NCI-H446 (cell line): ENCODE results near the gene RAMP3.
"Not testable (repeated sequence)": the region's sequence is repeated elsewhere in the genome, so short reads cannot be mapped to it uniquely, and the experiment has no call there.

Experiments used
- DNase-seq, 2 experiments: peaks; one replicate each; lab custom pipeline; 2025; lab: John Stamatoyannopoulos, UW

The RAMP3 gene

GRCh38 chr7:45157653-45158401, at the start of gene RAMP3:
TSS of gene RAMP3 (plus strand) at chr7:45157791. CDS start at chr7:45157829, 38 bp downstream.
- no peak for DNase-seq

GRCh38 chr7:45108863-45109262, 48.7 kb upstream of the RAMP3 start:
- DNase-seq: no peak

- peak; percentile 90 to 95 for DNase-seq
Measured at GRCh38 chr7:45111298-45112223, 46.0 kb upstream of the RAMP3 start, which contains the start of gene TBRG4. TSS of gene TBRG4 (minus strand) at chr7:45111697. CDS start at chr7:45109237, 2,460 bp downstream.

GRCh38 chr7:45112648-45113047, 44.9 kb upstream of the RAMP3 start:
- DNase-seq: no peak

- DNase-seq: not testable (repeated sequence)
Measured at GRCh38 chr7:45114257-45114656, 43.3 kb upstream of the RAMP3 start.

GRCh38 chr7:45114926-45115325, 42.7 kb upstream of the RAMP3 start:
- DNase-seq: no peak

GRCh38 chr7:45116048-45116447, 41.5 kb upstream of the RAMP3 start:
- DNase-seq: no peak

- no peak for DNase-seq
Measured at GRCh38 chr7:45117582-45117981, 40.0 kb upstream of the RAMP3 start.

- DNase-seq: no peak
Measured at GRCh38 chr7:45118292-45118691, 39.3 kb upstream of the RAMP3 start.

GRCh38 chr7:45118889-45119331, 38.7 kb upstream of the RAMP3 start:
- DNase-seq: no peak

GRCh38 chr7:45119550-45119949, 38.0 kb upstream of the RAMP3 start:
- no peak for DNase-seq

GRCh38 chr7:45122975-45123860, 34.4 kb upstream of the RAMP3 start:
- no peak for DNase-seq

GRCh38 chr7:45123913-45124710, 33.5 kb upstream of the RAMP3 start:
- no peak for DNase-seq

- no peak for DNase-seq
Measured at GRCh38 chr7:45125193-45125904, 32.2 kb upstream of the RAMP3 start.

GRCh38 chr7:45126201-45126600, 31.4 kb upstream of the RAMP3 start:
- no peak for DNase-seq

GRCh38 chr7:45126920-45127319, 30.7 kb upstream of the RAMP3 start:
- no peak for DNase-seq

- DNase-seq: no peak
Measured at GRCh38 chr7:45129181-45129800, 28.3 kb upstream of the RAMP3 start.

GRCh38 chr7:45129906-45130305, 27.7 kb upstream of the RAMP3 start:
- no peak for DNase-seq

GRCh38 chr7:45130910-45131309, 26.7 kb upstream of the RAMP3 start:
- DNase-seq: no peak

- peak in 1 of 2 experiments; percentile 64 for DNase-seq
Measured at GRCh38 chr7:45131891-45132290, 25.7 kb upstream of the RAMP3 start.
